CD4-positive, alpha-beta T cell treated with Interleukin-17A for 1 hour (primary cell): Measurements from ENCODE around the gene SIGLEC12.
A peak's percentile ranks its signal among the peaks of the same experiment; 100 is the strongest.
"Not testable (repeated sequence)": the region's sequence is repeated elsewhere in the genome, so short reads cannot be mapped to it uniquely, and the experiment has no call there.

ENCODE experiments used
- DNase-seq: peaks from one replicate; pipeline ENCODE4 v3.0.0-alpha.2; 2020

SIGLEC12 gene

DNA sequence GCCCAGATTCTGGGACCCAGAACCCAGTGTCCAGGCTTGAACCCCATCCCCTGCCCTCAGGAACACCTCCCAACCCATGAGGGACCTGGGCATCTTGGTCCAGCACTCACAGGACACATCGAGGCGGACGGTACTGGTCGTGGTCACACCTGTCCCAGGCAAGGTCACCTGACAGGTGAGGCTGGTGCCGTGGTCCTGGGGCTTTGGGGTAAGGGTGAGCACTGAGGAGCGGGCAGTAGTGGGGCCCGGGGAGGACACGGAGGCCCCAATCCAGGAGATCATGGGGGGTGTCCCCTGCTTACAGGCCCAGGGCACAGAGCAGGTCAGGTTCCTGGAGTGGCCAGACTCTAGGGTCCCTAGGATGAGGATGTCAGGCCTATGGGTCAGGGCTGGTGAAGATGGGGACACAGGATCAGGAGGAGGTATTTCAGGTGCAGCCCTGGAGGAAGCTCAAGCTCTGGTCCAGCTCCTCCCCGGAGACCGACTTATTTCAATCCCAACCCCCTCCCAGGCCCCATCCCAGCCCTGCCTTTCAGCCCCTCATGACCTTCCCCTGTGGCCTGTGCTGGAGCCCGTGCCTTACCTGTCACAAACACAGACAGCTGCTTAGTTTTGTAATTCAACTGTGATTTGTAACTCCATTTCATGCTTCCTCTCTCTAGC is 44.1 kb downstream of the SIGLEC12 start:
- no peak for DNase-seq

DNA sequence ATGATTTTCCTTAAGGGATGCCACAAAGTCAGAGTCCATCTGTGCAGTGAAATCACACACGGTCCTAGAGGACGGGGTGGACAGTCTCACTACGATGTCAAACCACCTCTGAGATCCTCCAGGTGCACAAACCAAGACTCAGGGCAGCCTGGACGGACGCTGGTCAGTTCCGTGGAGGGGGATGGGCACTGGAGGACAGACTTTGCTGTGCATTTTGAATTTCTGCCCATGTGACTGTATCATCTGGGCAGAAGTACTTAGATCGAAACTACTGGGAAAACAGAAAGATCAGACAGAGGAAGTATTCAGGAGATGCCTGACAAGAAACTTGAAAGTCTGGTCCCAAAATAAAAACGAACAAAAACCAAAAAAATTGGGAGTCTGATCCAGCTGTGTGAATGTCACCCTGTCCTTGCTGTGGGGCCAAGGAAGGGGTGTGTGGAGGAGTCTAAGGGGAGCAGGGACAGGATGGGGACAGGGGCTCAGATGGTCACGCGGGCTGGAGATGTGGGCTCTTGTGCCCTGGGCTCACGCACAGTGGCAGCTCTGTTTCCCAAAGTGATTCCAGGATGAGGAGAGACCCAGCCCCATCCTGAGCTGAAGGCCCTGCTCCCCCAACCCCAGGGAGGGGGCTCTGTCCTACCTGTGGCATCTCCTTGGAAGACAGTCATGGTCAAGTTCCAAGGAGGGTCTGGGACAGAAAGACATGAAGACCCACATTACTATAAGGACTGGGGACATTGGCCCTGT is 44.9 kb downstream of the SIGLEC12 start:
- DNase-seq = no peak

DNA sequence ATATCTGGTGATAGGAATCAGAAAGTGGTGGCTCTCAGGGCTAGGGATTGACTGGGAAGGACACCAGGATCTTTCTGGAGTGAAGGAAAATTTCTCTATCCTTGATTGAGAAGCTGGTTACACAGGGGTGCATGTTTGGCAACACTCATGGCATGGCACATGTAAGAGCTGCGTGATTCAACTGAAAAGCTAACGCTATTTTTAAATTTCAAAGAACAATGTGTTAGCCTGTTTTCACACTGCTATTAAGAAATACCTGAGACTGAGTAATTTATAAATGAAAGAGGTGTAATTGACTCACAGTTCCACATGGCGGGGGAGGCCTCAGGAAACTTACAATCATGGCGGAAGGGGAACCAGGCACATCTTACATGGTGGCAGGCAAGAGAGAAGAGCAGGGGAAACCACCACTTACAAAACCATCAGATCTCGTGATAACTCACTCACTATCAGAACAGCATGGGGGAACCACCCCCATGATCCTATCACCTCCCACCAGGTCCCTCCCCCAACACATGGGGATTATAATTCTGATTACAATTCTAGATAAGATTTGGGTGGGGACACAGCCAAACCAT is 50.8 kb downstream of the SIGLEC12 start:
- DNase-seq = no peak

DNA sequence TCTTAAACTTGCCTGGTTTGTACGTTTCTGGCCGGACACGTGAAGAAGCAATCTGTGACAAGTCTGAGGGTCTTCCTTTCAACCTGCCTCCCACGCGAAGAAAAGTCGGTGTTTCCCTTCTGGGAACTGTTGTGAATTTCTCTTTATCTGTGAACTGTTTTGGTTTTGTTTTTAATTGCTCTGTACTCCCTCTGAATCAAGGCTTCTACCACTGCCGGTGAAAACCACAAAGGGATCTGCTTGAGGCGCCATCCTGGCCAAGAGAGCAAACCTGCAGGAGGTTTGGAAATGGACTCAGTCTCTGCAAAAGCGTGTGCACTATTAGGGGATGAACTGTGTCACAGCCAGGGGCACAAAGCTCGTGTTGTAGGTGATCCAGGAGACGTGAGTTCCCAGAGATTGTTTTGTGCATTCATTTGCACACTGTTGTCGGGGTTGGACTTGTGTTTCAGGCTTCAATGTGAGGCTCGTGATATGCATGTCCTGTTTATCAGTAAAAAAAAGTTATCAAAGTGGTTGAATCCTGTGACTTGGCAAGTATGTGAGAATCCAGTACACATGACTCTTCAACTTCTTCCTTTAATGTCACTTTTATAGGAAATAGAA is 53.1 kb downstream of the SIGLEC12 start:
- DNase-seq = peak; percentile 3

DNA sequence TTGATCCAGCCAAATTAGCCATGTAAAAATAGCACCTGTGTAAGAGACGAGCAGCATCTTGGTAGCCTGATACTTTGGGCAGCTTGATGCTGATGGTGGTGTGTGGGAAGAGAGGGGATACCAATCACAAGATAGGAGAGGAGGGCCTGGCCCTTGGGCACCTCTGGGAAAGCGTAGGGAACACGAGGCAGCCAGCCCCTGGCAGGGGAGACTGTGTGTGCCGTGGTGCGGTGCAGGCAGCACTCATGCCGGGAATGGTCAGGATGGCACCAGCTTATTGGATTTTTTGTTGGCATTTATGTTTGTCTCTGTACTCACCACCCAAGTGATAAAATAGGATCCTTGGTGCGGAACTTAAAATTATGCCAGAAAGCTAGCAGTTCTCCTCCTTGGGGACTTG is 53.6 kb downstream of the SIGLEC12 start:
- no peak for DNase-seq

DNA sequence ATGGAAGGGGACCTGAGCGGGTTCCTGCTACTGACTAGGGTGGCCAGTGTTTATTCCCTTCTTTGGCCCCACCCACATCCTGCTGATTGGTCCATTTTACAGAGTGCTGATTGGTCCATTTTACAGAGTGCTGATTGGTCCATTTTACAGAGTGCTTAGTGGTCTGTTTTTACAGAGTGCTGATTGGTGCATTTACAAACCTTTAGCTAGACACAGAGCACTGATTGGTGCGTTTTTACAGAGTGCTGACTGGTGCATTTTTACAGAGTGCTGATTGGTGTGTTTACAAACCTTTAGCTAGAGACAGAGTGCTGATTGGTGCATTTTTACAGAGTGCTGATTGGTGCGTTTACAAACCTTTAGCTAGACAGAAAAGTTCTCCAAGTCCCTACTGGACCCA is 54.1 kb downstream of the SIGLEC12 start:
- not testable (repeated sequence) for DNase-seq

DNA sequence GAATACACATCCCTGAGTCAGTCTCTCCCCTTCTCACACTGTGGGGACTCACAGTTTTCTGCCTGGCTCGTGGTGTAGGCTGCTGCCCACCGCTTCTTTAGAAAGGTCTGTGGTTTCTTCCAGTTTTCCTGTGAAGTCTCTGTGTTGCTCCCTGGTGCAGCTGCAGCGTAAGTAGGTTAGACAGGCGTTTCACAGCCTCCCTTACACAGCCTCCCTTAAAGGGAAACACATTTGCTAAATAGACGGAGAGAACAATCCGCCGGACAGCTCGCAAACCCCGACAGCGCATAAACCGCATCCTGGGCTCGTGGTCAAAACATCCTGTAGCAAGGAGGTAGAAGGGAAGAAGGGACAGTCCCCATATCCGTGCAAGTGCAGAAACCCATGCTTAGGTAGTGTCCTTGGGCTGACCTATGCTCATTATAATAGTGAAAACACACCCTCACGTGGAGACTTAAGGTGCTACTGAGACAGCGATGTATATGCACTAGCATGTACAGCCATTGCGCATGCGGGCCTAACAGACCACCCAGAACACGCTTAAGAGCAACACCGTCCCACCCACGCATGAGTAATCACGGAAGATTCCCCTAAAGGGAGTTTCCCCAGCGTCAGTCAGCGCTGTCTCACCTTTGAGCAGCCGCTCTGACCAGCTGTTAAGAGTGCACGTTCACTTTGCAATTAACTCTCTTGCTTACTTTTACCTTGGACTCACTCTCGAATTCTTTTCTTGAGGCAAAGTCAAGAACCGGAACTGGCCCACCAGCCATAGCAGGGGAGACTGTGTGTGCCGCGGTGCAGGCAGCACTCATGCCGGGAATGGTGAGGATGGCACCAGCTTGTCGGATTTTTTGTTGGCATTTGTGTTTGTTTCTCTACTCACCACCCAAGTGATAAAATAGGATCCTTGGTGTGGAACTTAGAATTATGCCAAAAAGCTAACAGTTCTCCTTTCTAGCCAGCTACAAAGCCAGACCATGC is 59.9 kb downstream of the SIGLEC12 start:
- peak; percentile 87 for DNase-seq
